GM12878 (cell line): ENCODE data around the gene MTCH2.

ENCODE experiments used
- CHD2 ChIP-seq: IDR thresholded peaks from 2 replicates; pipeline ENCODE4 v1.6.1; 2011; ENCODE audit warnings: low read depth, low read length, improper control_type of control experiment, borderline replicate concordance
- NRF1 ChIP-seq: conservative IDR thresholded peaks from 2 replicates; pipeline ENCODE4 v1.6.1; 2011; ENCODE audit warnings: mild to moderate bottlenecking, low read depth, low read length, improper control_type of control experiment
- SRF ChIP-seq, 2 experiments: IDR thresholded peaks; 2 replicates each; pipeline ENCODE4 v1.6.1; 2011; ENCODE audit warnings: low read depth in 2 of 2, low read length in 2 of 2, mild to moderate bottlenecking in 1 of 2, moderate library complexity in 1 of 2
- STAT1 ChIP-seq: fragments of 450-650 bp; conservative IDR thresholded peaks from 2 replicates; pipeline ENCODE4 v1.6.1; 2014; ENCODE audit warnings: antibody characterized with exemption, mild to moderate bottlenecking
- TAF1 ChIP-seq: IDR thresholded peaks from 2 replicates; pipeline ENCODE4 v1.6.1; 2011; ENCODE audit warnings: mild to moderate bottlenecking, low read depth, low read length, borderline replicate concordance
- TF ChIP-seq, protein P1 (sequence below), 3 experiments: IDR thresholded peaks in 2 of 3; conservative IDR thresholded peaks in 1 of 3; 2 replicates each; pipeline ENCODE4 v1.5.1; 2011; ENCODE audit warnings: low read depth in 3 of 3, low read length in 3 of 3, mild to moderate bottlenecking in 3 of 3, control low read depth in 2 of 3, moderate library complexity in 2 of 3, inconsistent platforms in 1 of 3, mixed read lengths in 1 of 3; ENCODE audit not compliant: control insufficient read depth in 2 of 3, insufficient read depth in 1 of 3; ENCODE audit errors: extremely low read depth in 1 of 3
- TF ChIP-seq, protein P2 (sequence below): IDR thresholded peaks from 2 replicates; pipeline ENCODE4 v1.6.1; 2012; ENCODE audit warnings: improper control_type of control experiment, low read depth, low read length; ENCODE audit not compliant: insufficient replicate concordance
- TF ChIP-seq, protein P3 (sequence below): IDR thresholded peaks from 2 replicates; pipeline ENCODE4 v1.6.1; 2012; ENCODE audit warnings: low read depth, low read length, improper control_type of control experiment
- TF ChIP-seq, protein P4 (sequence below): IDR thresholded peaks from 2 replicates; pipeline ENCODE4 v1.6.1; 2011; ENCODE audit warnings: mild to moderate bottlenecking, low read depth, low read length, moderate library complexity; ENCODE audit not compliant: insufficient replicate concordance

DNA sequence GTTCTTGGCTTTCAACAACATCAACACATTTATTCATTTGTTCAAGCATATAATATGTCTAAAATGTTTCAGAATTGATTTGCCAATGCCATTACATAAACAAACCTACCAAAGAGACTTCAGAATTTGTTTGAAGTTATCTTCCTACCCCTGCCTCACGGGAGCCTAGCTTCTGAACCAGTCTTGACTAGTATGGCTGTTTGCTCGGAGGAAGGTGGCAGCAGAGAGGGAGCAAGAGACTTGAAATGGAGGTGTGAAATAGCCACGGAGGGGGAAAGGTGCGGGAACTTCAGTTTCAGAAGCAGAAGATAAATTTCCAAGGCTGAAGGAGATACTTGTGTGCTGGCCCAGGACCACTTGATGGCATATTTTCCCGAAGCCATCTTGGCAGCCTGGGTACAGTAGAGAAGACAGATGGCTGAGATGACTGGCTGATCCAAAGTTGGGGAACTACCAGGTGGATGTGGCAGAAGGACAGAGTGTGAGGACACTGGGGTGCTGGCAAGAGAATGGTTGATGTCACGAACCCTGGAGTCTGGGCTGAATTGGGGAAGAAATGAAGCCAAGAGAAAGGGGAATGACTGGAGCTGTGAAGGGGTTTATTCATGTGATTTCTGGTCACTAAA is 14.0 kb upstream of the MTCH2 start:
- TF ChIP-seq, protein P1, sequence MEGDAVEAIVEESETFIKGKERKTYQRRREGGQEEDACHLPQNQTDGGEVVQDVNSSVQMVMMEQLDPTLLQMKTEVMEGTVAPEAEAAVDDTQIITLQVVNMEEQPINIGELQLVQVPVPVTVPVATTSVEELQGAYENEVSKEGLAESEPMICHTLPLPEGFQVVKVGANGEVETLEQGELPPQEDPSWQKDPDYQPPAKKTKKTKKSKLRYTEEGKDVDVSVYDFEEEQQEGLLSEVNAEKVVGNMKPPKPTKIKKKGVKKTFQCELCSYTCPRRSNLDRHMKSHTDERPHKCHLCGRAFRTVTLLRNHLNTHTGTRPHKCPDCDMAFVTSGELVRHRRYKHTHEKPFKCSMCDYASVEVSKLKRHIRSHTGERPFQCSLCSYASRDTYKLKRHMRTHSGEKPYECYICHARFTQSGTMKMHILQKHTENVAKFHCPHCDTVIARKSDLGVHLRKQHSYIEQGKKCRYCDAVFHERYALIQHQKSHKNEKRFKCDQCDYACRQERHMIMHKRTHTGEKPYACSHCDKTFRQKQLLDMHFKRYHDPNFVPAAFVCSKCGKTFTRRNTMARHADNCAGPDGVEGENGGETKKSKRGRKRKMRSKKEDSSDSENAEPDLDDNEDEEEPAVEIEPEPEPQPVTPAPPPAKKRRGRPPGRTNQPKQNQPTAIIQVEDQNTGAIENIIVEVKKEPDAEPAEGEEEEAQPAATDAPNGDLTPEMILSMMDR (IDR thresholded peaks at IDR 0.05 in 2 of 3, conservative IDR thresholded peaks at IDR 0.05 in 1 of 3; ENCODE audit: control insufficient read depth in 2 of 3, extremely low read depth in 1 of 3, insufficient read depth in 1 of 3, low read depth in 3 of 3, low read length in 3 of 3), result no peak
- no peak for TF ChIP-seq NRF1
- TF ChIP-seq CHD2, result no peak
- no peak for TF ChIP-seq SRF (IDR thresholded peaks at IDR 0.05; ENCODE audit: low read depth in 2 of 2, low read length in 2 of 2)
- TF ChIP-seq, protein P2, sequence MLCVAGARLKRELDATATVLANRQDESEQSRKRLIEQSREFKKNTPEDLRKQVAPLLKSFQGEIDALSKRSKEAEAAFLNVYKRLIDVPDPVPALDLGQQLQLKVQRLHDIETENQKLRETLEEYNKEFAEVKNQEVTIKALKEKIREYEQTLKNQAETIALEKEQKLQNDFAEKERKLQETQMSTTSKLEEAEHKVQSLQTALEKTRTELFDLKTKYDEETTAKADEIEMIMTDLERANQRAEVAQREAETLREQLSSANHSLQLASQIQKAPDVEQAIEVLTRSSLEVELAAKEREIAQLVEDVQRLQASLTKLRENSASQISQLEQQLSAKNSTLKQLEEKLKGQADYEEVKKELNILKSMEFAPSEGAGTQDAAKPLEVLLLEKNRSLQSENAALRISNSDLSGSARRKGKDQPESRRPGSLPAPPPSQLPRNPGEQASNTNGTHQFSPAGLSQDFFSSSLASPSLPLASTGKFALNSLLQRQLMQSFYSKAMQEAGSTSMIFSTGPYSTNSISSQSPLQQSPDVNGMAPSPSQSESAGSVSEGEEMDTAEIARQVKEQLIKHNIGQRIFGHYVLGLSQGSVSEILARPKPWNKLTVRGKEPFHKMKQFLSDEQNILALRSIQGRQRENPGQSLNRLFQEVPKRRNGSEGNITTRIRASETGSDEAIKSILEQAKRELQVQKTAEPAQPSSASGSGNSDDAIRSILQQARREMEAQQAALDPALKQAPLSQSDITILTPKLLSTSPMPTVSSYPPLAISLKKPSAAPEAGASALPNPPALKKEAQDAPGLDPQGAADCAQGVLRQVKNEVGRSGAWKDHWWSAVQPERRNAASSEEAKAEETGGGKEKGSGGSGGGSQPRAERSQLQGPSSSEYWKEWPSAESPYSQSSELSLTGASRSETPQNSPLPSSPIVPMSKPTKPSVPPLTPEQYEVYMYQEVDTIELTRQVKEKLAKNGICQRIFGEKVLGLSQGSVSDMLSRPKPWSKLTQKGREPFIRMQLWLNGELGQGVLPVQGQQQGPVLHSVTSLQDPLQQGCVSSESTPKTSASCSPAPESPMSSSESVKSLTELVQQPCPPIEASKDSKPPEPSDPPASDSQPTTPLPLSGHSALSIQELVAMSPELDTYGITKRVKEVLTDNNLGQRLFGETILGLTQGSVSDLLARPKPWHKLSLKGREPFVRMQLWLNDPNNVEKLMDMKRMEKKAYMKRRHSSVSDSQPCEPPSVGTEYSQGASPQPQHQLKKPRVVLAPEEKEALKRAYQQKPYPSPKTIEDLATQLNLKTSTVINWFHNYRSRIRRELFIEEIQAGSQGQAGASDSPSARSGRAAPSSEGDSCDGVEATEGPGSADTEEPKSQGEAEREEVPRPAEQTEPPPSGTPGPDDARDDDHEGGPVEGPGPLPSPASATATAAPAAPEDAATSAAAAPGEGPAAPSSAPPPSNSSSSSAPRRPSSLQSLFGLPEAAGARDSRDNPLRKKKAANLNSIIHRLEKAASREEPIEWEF, result no peak
- no peak for TF ChIP-seq STAT1
- TF ChIP-seq, protein P3, sequence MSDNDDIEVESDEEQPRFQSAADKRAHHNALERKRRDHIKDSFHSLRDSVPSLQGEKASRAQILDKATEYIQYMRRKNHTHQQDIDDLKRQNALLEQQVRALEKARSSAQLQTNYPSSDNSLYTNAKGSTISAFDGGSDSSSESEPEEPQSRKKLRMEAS, result no peak
- TF ChIP-seq TAF1, result no peak
- TF ChIP-seq, protein P4, sequence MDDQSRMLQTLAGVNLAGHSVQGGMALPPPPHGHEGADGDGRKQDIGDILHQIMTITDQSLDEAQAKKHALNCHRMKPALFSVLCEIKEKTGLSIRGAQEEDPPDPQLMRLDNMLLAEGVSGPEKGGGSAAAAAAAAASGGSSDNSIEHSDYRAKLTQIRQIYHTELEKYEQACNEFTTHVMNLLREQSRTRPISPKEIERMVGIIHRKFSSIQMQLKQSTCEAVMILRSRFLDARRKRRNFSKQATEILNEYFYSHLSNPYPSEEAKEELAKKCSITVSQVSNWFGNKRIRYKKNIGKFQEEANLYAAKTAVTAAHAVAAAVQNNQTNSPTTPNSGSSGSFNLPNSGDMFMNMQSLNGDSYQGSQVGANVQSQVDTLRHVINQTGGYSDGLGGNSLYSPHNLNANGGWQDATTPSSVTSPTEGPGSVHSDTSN, result no peak
